ENCODE measurements around the gene DPPA3.

GRCh38 chr12:7732993-7733392, 21.8 kb downstream of the DPPA3 start:
- no peak for TF ChIP-seq SUZ12 (IDR thresholded peaks at IDR 0.05; ENCODE audit: extremely low read depth, insufficient read depth, insufficient read length)
- TF ChIP-seq YY1 (IDR thresholded peaks at IDR 0.05; ENCODE audit: insufficient read depth, insufficient read length): no peak
- no peak for TF ChIP-seq ZNF274 (IDR thresholded peaks at IDR 0.05; ENCODE audit: low read depth, low read length)
